ENCODE data around the gene WASF2.
"Not testable (repeated sequence)": the region's sequence is repeated elsewhere in the genome, so short reads cannot be mapped to it uniquely, and the experiment has no call there.

The WASF2 gene

GRCh38 chr1:27418326-27419185, 71.4 kb downstream of the WASF2 start:
- DNase-seq (ENCODE audit: low read depth) = peak; percentile 91

- no peak for DNase-seq (ENCODE audit: low read depth)
Observed at GRCh38 chr1:27417713-27418112, 72.3 kb downstream of the WASF2 start.

GRCh38 chr1:27416387-27417111, 73.4 kb downstream of the WASF2 start:
- DNase-seq (ENCODE audit: low read depth) = peak; percentile 70

GRCh38 chr1:27414091-27414490, 75.9 kb downstream of the WASF2 start:
- no peak for DNase-seq (ENCODE audit: low read depth)

- no peak for DNase-seq (ENCODE audit: low read depth)
Observed at GRCh38 chr1:27413004-27413403, 77.0 kb downstream of the WASF2 start.

- no peak for DNase-seq (ENCODE audit: low read depth)
Observed at GRCh38 chr1:27412502-27412901, 77.5 kb downstream of the WASF2 start.

- DNase-seq (ENCODE audit: low read depth) = no peak
Observed at GRCh38 chr1:27410709-27411108, 79.3 kb downstream of the WASF2 start.

- DNase-seq (ENCODE audit: low read depth) = no peak
Observed at GRCh38 chr1:27409669-27410068, 80.3 kb downstream of the WASF2 start.

- peak; percentile 91 for DNase-seq (ENCODE audit: low read depth)
Observed at GRCh38 chr1:27408151-27408550, 81.8 kb downstream of the WASF2 start.

GRCh38 chr1:27406791-27407190, 83.2 kb downstream of the WASF2 start:
- not testable (repeated sequence) for DNase-seq (ENCODE audit: low read depth)

- no peak for DNase-seq (ENCODE audit: low read depth)
Observed at GRCh38 chr1:27406362-27406680, 83.6 kb downstream of the WASF2 start.

- DNase-seq (ENCODE audit: low read depth) = not testable (repeated sequence)
Observed at GRCh38 chr1:27405598-27406361, 84.2 kb downstream of the WASF2 start.

- no peak for DNase-seq (ENCODE audit: low read depth)
Observed at GRCh38 chr1:27405074-27405473, 84.9 kb downstream of the WASF2 start.

GRCh38 chr1:27403931-27404330, 86.0 kb downstream of the WASF2 start:
- no peak for DNase-seq (ENCODE audit: low read depth)

- peak; percentile 57 for DNase-seq (ENCODE audit: low read depth)
Observed at GRCh38 chr1:27403065-27403726, 86.8 kb downstream of the WASF2 start.

GRCh38 chr1:27402349-27402754, 87.6 kb downstream of the WASF2 start:
- peak; percentile 43 for DNase-seq (ENCODE audit: low read depth)

- no peak for DNase-seq (ENCODE audit: low read depth)
Observed at GRCh38 chr1:27400963-27401341, 89.0 kb downstream of the WASF2 start.

GRCh38 chr1:27400082-27400962, 89.6 kb downstream of the WASF2 start:
- no peak for DNase-seq (ENCODE audit: low read depth)

- no peak for DNase-seq (ENCODE audit: low read depth)
Observed at GRCh38 chr1:27399251-27400025, 90.5 kb downstream of the WASF2 start.

GRCh38 chr1:27398405-27399149, 91.4 kb downstream of the WASF2 start:
- DNase-seq (ENCODE audit: low read depth) = no peak
